LNCaP clone FGC (cell line): ENCODE data around the gene KLHL29.

Experiments
- DNase-seq: peaks from one replicate; pipeline ENCODE4 v3.0.0-alpha.2; 2011; ENCODE audit warnings: low read depth
- H3K4me3 ChIP-seq: 2 replicates; pipeline ENCODE4 v1.5.1; 2011; ENCODE audit warnings: mild to moderate bottlenecking, low read depth, low read length, control low read depth
- TF ChIP-seq, protein P1 (sequence below): IDR thresholded peaks from 2 replicates; pipeline ENCODE4 v1.5.1; 2012; ENCODE audit warnings: mild to moderate bottlenecking; ENCODE audit not compliant: control insufficient read depth, insufficient read depth; ENCODE audit errors: extremely low read depth

KLHL29 gene

DNA sequence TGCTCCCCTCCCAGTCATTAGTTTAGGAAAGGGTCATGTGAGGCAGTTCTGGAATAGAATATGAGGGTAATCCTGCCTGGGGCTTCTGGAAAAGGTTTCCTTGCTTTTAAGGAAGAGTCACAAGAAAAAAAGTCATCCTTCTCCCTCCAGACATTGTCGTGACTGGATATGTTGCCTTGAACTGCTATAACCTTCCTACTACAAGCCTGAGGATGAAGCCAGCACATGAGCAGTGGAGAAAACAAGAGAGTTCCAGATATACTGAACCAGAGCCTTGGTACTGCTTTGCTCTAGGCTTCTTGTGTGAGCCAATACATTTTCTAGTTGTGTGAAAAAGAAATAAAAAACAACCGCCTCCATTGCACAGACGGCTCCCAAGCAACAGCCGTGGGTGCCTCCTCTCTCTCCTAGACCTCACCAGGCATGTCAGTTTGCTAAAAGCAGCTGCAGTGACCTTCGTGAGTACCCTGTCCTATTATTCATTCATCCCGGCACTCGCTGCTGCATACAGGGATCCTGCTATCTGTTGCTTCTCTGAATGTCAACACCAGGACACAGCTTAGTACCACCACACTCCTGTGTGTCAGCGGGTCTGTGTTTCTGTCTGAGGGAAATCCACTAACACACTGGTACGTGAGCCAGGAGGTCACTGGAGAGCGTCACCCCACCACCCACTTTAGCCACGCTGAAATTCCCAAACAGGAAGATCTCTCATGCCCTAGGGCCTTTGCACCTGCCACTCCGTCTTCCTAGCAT, 186.7 kb downstream of the KLHL29 start:
- H3K4me3 ChIP-seq = no peak overlapping the region
- TF ChIP-seq, protein P1, sequence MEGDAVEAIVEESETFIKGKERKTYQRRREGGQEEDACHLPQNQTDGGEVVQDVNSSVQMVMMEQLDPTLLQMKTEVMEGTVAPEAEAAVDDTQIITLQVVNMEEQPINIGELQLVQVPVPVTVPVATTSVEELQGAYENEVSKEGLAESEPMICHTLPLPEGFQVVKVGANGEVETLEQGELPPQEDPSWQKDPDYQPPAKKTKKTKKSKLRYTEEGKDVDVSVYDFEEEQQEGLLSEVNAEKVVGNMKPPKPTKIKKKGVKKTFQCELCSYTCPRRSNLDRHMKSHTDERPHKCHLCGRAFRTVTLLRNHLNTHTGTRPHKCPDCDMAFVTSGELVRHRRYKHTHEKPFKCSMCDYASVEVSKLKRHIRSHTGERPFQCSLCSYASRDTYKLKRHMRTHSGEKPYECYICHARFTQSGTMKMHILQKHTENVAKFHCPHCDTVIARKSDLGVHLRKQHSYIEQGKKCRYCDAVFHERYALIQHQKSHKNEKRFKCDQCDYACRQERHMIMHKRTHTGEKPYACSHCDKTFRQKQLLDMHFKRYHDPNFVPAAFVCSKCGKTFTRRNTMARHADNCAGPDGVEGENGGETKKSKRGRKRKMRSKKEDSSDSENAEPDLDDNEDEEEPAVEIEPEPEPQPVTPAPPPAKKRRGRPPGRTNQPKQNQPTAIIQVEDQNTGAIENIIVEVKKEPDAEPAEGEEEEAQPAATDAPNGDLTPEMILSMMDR = no peak
- DNase-seq = no peak

DNA sequence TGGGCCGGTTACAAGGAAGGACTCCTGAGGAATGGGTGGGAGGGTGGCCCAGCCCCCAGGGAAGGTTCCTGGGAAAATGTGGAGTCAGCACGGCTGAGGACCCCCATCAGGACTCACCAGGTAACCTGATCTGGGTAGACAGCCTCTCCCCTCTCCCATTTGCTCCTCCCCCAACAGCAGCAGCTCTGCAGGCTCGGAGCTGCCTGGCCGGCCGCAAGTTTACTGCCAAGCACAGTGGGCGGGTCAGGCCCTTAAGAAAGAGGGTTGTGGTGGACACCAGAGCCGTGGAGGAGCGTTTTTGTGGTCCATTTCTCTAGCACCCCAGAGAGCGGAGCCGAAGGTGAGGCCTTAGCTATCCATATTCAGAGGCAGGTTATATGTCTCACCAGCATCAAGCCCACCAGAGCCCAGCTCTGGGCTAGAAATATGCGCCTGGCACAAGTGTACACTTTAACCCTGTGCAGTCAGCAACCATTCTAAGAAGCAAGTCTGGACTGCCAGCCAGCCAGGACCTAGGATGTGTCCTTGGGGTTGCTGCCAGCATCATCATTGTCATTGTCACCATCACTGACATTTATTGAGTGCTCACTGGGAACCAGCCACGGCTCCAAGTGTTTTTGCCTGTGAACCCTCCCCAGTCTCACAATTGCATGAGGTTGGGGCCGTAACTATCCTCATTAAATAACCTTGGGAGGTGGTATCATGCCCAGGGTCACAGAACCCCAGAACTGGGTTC, 190.1 kb downstream of the KLHL29 start:
- TF ChIP-seq, protein P1 = no peak
- no peak overlapping the region for H3K4me3 ChIP-seq
- DNase-seq = no peak

DNA sequence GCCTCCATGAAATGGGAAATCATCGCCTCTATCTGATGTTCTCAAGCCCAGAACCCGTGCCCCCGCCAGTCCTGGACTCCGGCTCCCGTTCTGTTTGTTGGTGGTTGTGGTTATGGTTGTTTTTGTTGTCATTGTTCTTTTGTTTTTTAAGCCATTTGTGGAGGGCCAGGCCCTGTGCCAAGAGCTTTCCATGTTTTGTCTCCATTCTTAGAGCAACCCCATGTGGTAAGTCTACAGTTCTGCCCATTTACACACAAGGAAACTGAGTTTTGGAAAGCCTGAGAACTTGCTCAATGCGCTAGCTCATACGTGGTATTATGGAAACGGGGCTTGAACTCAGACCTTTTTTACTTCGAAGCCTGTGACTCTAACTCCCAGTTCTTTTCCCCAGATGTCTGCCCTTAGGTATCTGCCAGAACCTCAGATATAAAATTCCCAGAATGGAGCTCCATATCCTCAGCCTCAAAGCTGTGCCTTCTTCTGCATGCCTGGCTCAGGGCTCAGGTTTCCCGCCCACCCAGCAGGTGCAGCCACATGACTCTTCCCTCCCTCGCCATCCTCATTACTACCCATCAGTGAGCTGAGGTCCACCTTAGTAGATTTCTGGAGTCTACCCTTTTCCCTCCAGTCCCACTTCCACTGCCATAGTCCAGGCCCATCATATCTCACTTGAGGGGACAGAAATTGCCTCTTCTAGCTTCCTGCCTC, 194.1 kb downstream of the KLHL29 start:
- DNase-seq = no peak
- H3K4me3 ChIP-seq = no peak overlapping the region
- TF ChIP-seq, protein P1 = no peak; the same call in 1 of the 2 replicates

DNA sequence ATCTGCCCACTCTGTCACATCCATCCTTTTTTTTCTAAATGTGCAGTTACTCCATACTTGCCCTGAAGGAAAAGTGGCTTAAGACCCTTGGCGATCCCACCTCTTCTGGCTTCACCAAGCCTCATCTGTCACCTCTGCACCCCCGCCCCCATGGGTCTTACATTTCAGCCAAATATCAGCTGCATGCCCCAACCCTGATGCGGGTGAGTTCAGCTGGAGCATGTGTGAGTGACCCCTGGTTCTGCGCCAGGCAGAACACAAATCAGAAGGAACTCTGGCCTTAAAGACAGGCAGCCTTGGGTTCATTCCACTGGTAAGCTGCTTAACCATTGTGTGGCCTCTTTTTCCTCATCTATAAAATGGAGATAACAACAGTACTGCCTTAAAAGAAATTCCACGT, 194.7 kb downstream of the KLHL29 start:
- no peak for DNase-seq
- no peak overlapping the region for H3K4me3 ChIP-seq
- TF ChIP-seq, protein P1 = no peak

DNA sequence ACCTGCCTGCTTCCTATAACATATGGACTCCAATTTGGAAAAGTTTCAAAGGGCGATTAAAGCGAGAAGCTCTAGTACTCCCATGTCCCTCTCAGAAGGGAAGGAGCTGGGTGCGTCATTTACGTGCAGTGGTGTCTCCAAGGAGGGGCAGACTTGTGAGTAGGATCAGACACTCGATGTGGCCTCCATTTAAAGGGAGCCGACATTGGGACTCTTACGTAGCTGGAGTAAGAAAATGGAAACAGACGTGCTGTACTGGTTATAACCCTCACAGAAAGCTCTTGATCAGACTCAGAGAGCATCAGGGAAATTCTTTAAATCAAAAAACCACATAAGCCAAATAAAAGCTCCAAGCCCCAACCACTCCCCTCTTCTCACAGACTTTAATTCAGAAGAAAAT, 198.5 kb downstream of the KLHL29 start:
- DNase-seq = no peak
- TF ChIP-seq, protein P1 = no peak
- no peak overlapping the region for H3K4me3 ChIP-seq

DNA sequence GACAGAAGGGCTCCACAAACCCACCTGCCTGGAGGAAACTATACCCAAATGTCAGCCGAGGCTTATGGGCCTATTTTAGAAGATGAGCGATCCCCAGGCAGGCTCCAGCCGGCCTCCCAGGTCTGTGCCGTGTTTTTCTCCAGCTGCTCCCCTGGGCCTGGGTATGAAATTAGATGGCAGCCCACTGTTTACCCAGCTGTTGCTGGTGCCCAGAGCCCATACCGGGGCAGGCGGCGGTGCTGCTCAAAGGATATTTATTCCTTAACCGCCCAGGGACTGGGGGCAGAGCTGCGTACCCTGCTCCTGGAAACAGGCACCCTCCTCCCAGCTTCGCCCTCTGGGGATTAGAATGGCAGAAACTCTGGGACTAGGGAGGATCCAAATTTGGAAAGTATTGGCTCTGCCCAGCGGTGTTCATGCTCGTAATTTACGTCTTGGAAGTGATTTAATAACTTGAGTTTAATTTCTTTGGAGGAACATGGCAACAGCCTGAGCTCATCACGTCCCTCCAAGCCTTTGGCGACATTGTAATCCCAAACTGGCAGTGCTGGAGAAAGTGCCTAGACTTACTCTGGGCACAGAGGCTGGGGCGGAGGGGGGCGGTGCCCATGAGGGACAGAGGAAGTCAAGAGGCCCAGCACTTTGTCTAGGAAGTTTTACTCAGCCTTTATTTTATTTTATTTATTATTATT, 199.2 kb downstream of the KLHL29 start:
- TF ChIP-seq, protein P1 = no peak
- no peak for DNase-seq
- H3K4me3 ChIP-seq = no peak overlapping the region
